Neuronal stem cell (in vitro differentiated cells): ENCODE measurements around the gene NXNL2.

ENCODE experiments used
- DNase-seq: peaks from one replicate; pipeline ENCODE4 v3.0.0-alpha.2; 2013; ENCODE audit warnings: low spot score
- H2AFZ ChIP-seq: one replicate; pipeline ENCODE4 v1.6.1; 2013; ENCODE audit warnings: mild to moderate bottlenecking, low read length, inconsistent platforms
- H2AK5ac ChIP-seq: 2 replicates; pipeline ENCODE4 v1.6.1; 2013; ENCODE audit warnings: low read depth, mild to moderate bottlenecking, inconsistent platforms, low read length, moderate library complexity, mixed read lengths
- H2BK120ac ChIP-seq: 2 replicates; pipeline ENCODE4 v1.6.1; 2013; ENCODE audit warnings: low read depth, mild to moderate bottlenecking, inconsistent platforms, low read length, moderate library complexity, mixed read lengths
- H2BK12ac ChIP-seq: one replicate; pipeline ENCODE4 v1.6.1; 2013; ENCODE audit warnings: low read length, inconsistent platforms
- H2BK15ac ChIP-seq: 2 replicates; pipeline ENCODE4 v1.6.1; 2013; ENCODE audit warnings: mild to moderate bottlenecking, low read length, inconsistent platforms, mixed read lengths
- H2BK5ac ChIP-seq: one replicate; pipeline ENCODE4 v1.6.1; 2013; ENCODE audit warnings: inconsistent platforms, mild to moderate bottlenecking, low read length, moderate library complexity
- H3K14ac ChIP-seq: one replicate; pipeline ENCODE4 v1.6.1; 2013; ENCODE audit warnings: low read length, inconsistent platforms
- H3K18ac ChIP-seq: 2 replicates; pipeline ENCODE4 v1.6.1; 2013; ENCODE audit warnings: low read length, inconsistent platforms
- H3K23ac ChIP-seq: 2 replicates; pipeline ENCODE4 v1.6.1; 2013; ENCODE audit warnings: low read depth, mild to moderate bottlenecking, mixed read lengths, low read length, inconsistent platforms; ENCODE audit not compliant: poor library complexity
- H3K27ac ChIP-seq: replicated peaks from 3 replicates; pipeline ENCODE4 v1.5.1; 2013; ENCODE audit warnings: low read length, inconsistent platforms
- H3K27me3 ChIP-seq, 3 experiments: 2 replicates each; pipeline ENCODE4 v1.6.1; 2013; ENCODE audit warnings: low read length in 3 of 3, mild to moderate bottlenecking in 2 of 3, inconsistent platforms in 1 of 3, low read depth in 1 of 3, mixed read lengths in 1 of 3, moderate library complexity in 1 of 3; ENCODE audit not compliant: control insufficient read depth in 3 of 3, insufficient read depth in 3 of 3
- H3K36me3 ChIP-seq, 2 donors: replicated peaks in 1 of 2; 2 replicates each; pipeline ENCODE4 v1.6.1; 2013; ENCODE audit warnings: low read length in 2 of 2; ENCODE audit not compliant: control insufficient read depth in 2 of 2, insufficient read depth in 2 of 2
- H3K4ac ChIP-seq: 2 replicates; pipeline ENCODE4 v1.6.1; 2013; ENCODE audit warnings: inconsistent platforms, mild to moderate bottlenecking, low read length, moderate library complexity
- H3K4me1 ChIP-seq, 2 donors: 1 replicate in 1 of 2; 2 replicates in 1 of 2; pipeline ENCODE4 v1.6.1; 2013; ENCODE audit warnings: low read length in 2 of 2, low read depth in 1 of 2; ENCODE audit not compliant: control insufficient read depth in 2 of 2, insufficient read depth in 1 of 2
- H3K4me2 ChIP-seq: one replicate; pipeline ENCODE4 v1.6.1; 2013; ENCODE audit warnings: mild to moderate bottlenecking, low read length, inconsistent platforms; ENCODE audit not compliant: insufficient read depth, poor library complexity, severe bottlenecking
- H3K4me3 ChIP-seq, 2 donors: 2 replicates each; pipeline ENCODE4 v1.5.1; 2013; ENCODE audit warnings: low read length in 2 of 2, mild to moderate bottlenecking in 2 of 2, inconsistent platforms in 1 of 2, moderate library complexity in 1 of 2
- H3K79me1 ChIP-seq: one replicate; pipeline ENCODE4 v1.6.1; 2013; ENCODE audit warnings: low read depth, mild to moderate bottlenecking, inconsistent platforms, low read length, moderate library complexity
- H3K9ac ChIP-seq: one replicate; pipeline ENCODE4 v1.6.1; 2013; ENCODE audit warnings: mild to moderate bottlenecking, low read depth, low read length, inconsistent platforms; ENCODE audit not compliant: poor library complexity
- H3K9me3 ChIP-seq, 2 donors: replicated peaks in 1 of 2; 2 replicates each; pipeline versions ENCODE3 to v1.6.1; 2013; ENCODE audit warnings: low read length in 2 of 2, mild to moderate bottlenecking in 2 of 2, inconsistent platforms in 1 of 2, low read depth in 1 of 2, mixed read lengths in 1 of 2, moderate library complexity in 1 of 2; ENCODE audit not compliant: control insufficient read depth in 2 of 2, insufficient read depth in 1 of 2
- H4K8ac ChIP-seq: one replicate; pipeline ENCODE4 v1.6.1; 2013; ENCODE audit warnings: low read depth, mild to moderate bottlenecking, inconsistent platforms, low read length, moderate library complexity
- H4K91ac ChIP-seq: one replicate; pipeline ENCODE4 v1.6.1; 2013; ENCODE audit warnings: low read length, low read depth, mild to moderate bottlenecking, inconsistent platforms; ENCODE audit not compliant: poor library complexity
- WGBS, 2 donors: extraction: QIAGEN DNeasy Blood & Tissue Kit; methylation state at CpG; one replicate each; pipeline ENCODE4 v1.1.7; 2013; ENCODE audit warnings: missing lambda C conversion rate in 2 of 2, mixed read lengths in 1 of 2; ENCODE audit not compliant: insufficient read length in 2 of 2, insufficient replicate concordance in 1 of 2; ENCODE audit errors: extremely low coverage in 2 of 2; 5-methylcytosine and 5-hydroxymethylcytosine counted together

The NXNL2 gene

DNA sequence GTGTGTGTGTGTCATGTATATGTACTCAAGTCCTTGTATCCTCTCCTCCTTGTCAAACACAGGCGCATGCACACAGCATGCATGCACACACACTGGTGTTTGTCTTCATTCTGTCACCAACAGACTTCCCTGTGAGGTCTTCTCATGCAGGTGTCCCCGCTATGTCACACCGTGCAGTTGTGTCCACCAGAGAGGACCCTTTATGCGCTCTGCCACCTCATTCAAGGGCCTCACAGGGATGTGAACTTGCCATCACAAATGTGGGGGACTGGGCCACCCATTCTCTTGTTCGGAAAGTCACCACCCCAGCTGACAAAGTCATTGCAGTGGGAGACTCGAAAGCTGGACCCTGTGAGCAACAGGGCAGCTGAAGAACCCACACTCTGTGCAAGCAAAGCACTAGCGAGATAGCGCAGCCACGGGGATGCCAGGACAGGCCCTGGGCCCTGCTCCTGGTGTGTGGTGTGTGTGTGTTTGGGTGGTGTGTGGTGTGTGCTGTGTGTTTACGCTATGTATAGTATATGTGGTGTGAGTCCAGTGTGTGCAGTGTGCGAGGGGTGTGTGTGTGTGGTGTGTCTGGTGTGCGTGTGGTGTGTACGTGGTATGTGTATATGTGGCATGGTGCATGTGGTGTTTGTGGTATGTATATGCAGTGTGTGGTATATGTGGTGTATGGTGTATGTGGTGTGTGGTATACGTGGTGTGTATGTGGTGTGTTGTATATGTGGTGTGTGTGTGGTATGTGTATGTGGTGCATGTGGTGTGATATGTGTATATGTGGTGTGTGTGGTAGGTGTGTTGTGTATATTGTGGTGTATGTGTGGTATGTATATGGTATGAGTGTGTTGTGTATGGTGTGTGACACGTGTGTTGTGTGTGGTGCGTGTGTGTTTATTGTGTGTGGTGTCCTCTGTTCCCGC is 30.9 kb upstream of the NXNL2 start:
- peak overlapping the region; percentile 50 for H2BK12ac ChIP-seq
- no peak overlapping the region for H2BK120ac ChIP-seq
- H3K27ac ChIP-seq: no peak overlapping the region
- H2AFZ ChIP-seq: no peak overlapping the region
- no peak overlapping the region for H2BK5ac ChIP-seq
- H3K23ac ChIP-seq: no peak overlapping the region
- H3K36me3 ChIP-seq: no peaks in the 10 kb centered on the region
- H3K18ac ChIP-seq: no peak overlapping the region
- peak overlapping the region; percentile 74 for H3K9ac ChIP-seq
- WGBS, 2 donors: 100% methylated on average over 1 to 5 of the region's 17 CpGs
- peaks cover 0 to 7% of the 10 kb centered on the region in 2 donors for H3K9me3 ChIP-seq
- no peak overlapping the region for H4K8ac ChIP-seq
- H3K79me1 ChIP-seq: no peaks in the 10 kb centered on the region
- no peak for DNase-seq
- H2AK5ac ChIP-seq: peak overlapping the region; percentile 4
- H3K4me2 ChIP-seq: no peak overlapping the region
- H3K14ac ChIP-seq: no peak overlapping the region
- H3K4me1 ChIP-seq: peaks cover 0 to 7% of the 10 kb centered on the region in 2 donors
- no peak overlapping the region for H3K4ac ChIP-seq
- no peaks in the 10 kb centered on the region for H3K27me3 ChIP-seq
- peak overlapping the region; percentile 3 for H4K91ac ChIP-seq
- peak overlapping the region in 1 of 2 donors; percentile 68 for H3K4me3 ChIP-seq
- no peak overlapping the region for H2BK15ac ChIP-seq

DNA sequence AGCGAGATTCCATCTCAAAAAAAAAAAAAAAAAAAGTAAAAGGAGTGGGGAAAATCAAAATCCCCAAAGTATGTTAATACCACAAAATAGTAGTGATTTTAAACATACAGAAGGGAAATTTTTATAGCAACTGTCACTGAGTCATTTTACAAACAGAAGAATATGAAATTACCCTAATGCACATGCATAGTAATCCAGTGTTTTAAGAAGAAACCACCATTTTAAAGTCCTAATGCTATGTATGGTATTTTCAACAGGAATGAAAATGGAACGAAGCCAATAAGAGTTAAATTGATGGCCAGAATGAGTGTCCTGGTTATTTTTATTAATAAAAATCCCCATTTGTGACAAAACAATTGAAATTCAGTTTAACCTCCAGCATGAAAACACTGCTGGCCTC is 26.7 kb upstream of the NXNL2 start:
- Histone ChIP-seq H3K27ac (no peak overlapping the region), H3K9ac (no peak overlapping the region), H2AK5ac (no peak overlapping the region), H3K4ac (no peak overlapping the region), H3K4me1 (no peaks in the 10 kb centered on the region), H3K9me3 (peaks cover 0 to 7% of the 10 kb centered on the region in 2 donors), H2AFZ (no peak overlapping the region), H3K14ac (no peak overlapping the region), H4K8ac (no peak overlapping the region), H3K27me3 (no peaks in the 10 kb centered on the region), H3K4me3 (no peak overlapping the region), H3K4me2 (no peak overlapping the region), H2BK15ac (no peak overlapping the region), H3K23ac (no peak overlapping the region), H3K18ac (no peak overlapping the region), H3K36me3 (no peaks in the 10 kb centered on the region), H2BK5ac (no peak overlapping the region), H2BK12ac (no peak overlapping the region), H2BK120ac (no peak overlapping the region), H4K91ac (no peak overlapping the region), H3K79me1 (no peaks in the 10 kb centered on the region)
- no CpG with 5 or more reads among the region's 2 CpGs for WGBS, 2 donors
- DNase-seq: no peak

DNA sequence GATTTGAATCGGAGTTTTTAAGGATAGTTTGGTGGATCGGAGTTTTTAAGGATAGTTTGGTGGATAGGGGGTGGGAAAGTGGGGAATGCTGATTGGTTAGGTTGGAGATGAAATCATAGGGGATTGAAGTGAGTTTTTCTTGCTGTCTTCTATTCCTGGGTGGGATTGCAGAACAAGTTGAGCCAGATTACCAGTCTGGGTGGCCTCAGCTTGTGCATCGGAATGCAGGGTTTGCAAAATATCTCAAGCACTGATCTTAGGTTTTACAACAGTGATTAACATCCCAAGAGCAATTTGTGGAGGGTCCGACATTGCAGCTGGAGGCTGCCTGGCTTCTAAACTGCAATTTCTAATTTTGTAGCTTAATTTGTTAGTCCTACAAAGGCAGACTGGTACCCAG is 23.1 kb upstream of the NXNL2 start:
- no peaks in the 10 kb centered on the region for H3K27me3 ChIP-seq
- H3K23ac ChIP-seq: no peak overlapping the region
- no peak overlapping the region for H2AFZ ChIP-seq
- no peak overlapping the region for H3K4me3 ChIP-seq
- H3K4ac ChIP-seq: no peak overlapping the region
- H2BK120ac ChIP-seq: no peak overlapping the region
- no peak overlapping the region for H2BK5ac ChIP-seq
- no peak overlapping the region for H3K4me2 ChIP-seq
- H2BK15ac ChIP-seq: no peak overlapping the region
- H4K8ac ChIP-seq: no peak overlapping the region
- H2BK12ac ChIP-seq: no peak overlapping the region
- no peak overlapping the region for H3K9ac ChIP-seq
- no peak overlapping the region for H2AK5ac ChIP-seq
- no peaks in the 10 kb centered on the region for H3K4me1 ChIP-seq
- no peak overlapping the region for H3K14ac ChIP-seq
- H3K36me3 ChIP-seq: no peaks in the 10 kb centered on the region
- WGBS, 2 donors: 100% methylated on average over 1 to 2 of the region's 4 CpGs
- H3K18ac ChIP-seq: no peak overlapping the region
- DNase-seq: no peak
- peaks cover 0 to 1% of the 10 kb centered on the region in 2 donors for H3K9me3 ChIP-seq
- no peak overlapping the region for H4K91ac ChIP-seq
- H3K79me1 ChIP-seq: no peaks in the 10 kb centered on the region
- H3K27ac ChIP-seq: no peak overlapping the region

DNA sequence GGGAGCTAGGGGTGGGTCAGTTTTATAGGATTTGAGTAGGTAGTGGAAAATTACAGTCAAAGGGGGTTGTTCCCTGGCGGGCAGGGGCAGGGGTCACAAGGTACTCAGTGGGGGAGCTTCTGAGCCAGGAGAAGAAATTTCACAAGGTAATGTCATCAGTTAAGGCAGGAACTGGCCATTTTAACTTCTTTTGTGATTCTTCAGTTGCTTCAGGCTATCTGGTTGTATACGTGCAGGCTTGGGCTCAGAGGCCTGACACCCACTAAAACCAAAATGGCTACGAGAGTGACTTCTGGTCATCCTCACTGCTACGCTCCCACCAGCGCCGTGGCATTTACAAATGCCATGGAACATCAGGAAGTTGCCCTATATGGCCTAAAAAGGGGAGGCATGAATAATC is 20.7 kb upstream of the NXNL2 start:
- H2AK5ac ChIP-seq: no peak overlapping the region
- H3K18ac ChIP-seq: no peak overlapping the region
- H3K14ac ChIP-seq: no peak overlapping the region
- H3K27ac ChIP-seq: no peak overlapping the region
- H3K23ac ChIP-seq: no peak overlapping the region
- H3K4ac ChIP-seq: no peak overlapping the region
- no peaks in the 10 kb centered on the region for H3K9me3 ChIP-seq
- no peaks in the 10 kb centered on the region for H3K4me1 ChIP-seq
- H4K8ac ChIP-seq: no peak overlapping the region
- no peak overlapping the region for H4K91ac ChIP-seq
- no peak overlapping the region for H3K4me2 ChIP-seq
- no peak for DNase-seq
- no peaks in the 10 kb centered on the region for H3K36me3 ChIP-seq
- H2BK120ac ChIP-seq: no peak overlapping the region
- H2AFZ ChIP-seq: no peak overlapping the region
- no peak overlapping the region for H2BK12ac ChIP-seq
- H2BK15ac ChIP-seq: no peak overlapping the region
- no peaks in the 10 kb centered on the region for H3K79me1 ChIP-seq
- H3K27me3 ChIP-seq: no peaks in the 10 kb centered on the region
- H2BK5ac ChIP-seq: no peak overlapping the region
- no peak overlapping the region for H3K4me3 ChIP-seq
- WGBS, 2 donors: no CpG with 5 or more reads among the region's 6 CpGs
- no peak overlapping the region for H3K9ac ChIP-seq
